Fibroblast of the aortic adventitia (primary cell): ENCODE measurements around the gene TMED10. TPM values are rescaled to one million over a fixed set of nuclear protein-coding genes. Genes with fewer than 3 reads are reported as not detected.
A peak's percentile ranks its signal among the peaks of the same experiment; 100 is the strongest.

Source experiments
- DNase-seq: peaks from one replicate; pipeline ENCODE4 v3.0.0-alpha.2; 2010; ENCODE audit warnings: low read depth
- H3K4me3 ChIP-seq: 2 replicates; pipeline ENCODE4 v1.5.1; 2011; ENCODE audit warnings: low read depth, mild to moderate bottlenecking, control low read depth, low read length, moderate library complexity
- CTCF ChIP-seq: IDR thresholded peaks from 2 replicates; pipeline ENCODE4 v1.5.1; 2011; ENCODE audit warnings: mild to moderate bottlenecking, low read length, control low read depth, inconsistent platforms; ENCODE audit not compliant: insufficient read depth
- small RNA-seq: library from RNA; depleted of rRNA; stranded (forward); fragments of <200 nt; gene quantifications from one replicate; pipeline ENCODE3, GENCODE V24; 2012
- total RNA-seq: library from RNA; depleted of rRNA; stranded (reverse); fragments of >200 nt; gene quantifications from 2 replicates; pipeline ENCODE4 v1.2.3, GENCODE V29; 2012; ENCODE audit warnings: low replicate concordance

TMED10 gene
- total RNA-seq, 1 donor, result 373 TPM

DNA sequence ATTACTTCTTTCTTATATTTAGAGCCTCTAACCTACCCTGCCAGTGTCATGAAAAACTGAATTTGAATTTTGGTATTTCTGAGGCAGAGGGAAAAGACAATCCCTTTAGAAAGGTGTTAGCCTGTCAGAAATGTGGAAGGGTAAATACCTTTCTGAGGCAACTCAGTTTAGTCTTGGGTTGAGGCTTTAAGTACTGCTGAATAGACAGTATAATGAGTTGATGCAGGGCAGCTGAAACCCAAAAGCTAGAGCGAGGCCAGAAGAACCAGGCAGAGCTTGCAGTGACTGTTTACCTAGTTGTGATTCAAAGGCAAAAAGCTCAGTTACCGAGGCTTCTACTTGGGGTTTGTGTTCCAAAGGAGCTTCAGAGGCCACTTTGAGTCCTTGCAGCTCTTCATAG, 88.3 kb downstream of the TMED10 start:
- TF ChIP-seq CTCF, result no peak
- no peak for DNase-seq
- no peak overlapping the region for H3K4me3 ChIP-seq

GRCh38 chr14:75084513-75084912, 91.9 kb downstream of the TMED10 start:
- H3K4me3 ChIP-seq, result no peak overlapping the region
- no peak for DNase-seq
- no peak for TF ChIP-seq CTCF

DNA sequence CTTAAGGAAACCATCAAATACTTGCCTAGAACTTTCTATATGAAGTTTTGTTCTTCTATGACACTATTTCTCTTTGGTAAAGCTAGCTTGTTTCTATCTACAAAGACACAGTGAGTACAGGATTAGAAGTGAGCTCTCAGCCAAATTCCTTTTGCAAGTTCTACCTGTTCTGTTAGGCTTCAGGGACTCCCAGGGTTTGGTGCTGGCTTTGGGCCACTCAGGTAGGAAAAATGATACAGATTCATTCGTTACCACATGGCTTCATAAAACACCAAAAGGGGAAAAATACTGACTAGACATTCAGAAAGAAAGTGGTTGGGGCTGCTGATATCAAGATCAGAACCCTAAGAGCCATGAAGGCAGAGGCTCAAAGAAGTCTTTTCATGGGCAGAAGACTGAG, 93.1 kb downstream of the TMED10 start:
- H3K4me3 ChIP-seq, result no peak overlapping the region
- DNase-seq, result no peak
- no peak for TF ChIP-seq CTCF

GRCh38 chr14:75081660-75082229, 94.7 kb downstream of the TMED10 start:
- peak; percentile 62 for DNase-seq
- no peak overlapping the region for H3K4me3 ChIP-seq
- no peak for TF ChIP-seq CTCF

Small RNA genes within 50 kb of the gene (small RNA-seq; reads per million reads assigned to genes)
- gene HIF1AP1 (not detected), gene RNU4ATAC14P (not detected)

Other genes with a start within 250 kb of the TMED10 start
- 0.36 and 2.1 TPM in 2 replicates for gene PGF, start 221.0 kb downstream of the TMED10 start, total RNA-seq
- 16.4 and 34.2 TPM in 2 replicates for gene EIF2B2, start 173.7 kb downstream of the TMED10 start, total RNA-seq
- gene MLH3, start 125.1 kb downstream of the TMED10 start, total RNA-seq, result 27.2 and 32.5 TPM in 2 replicates
- 18.3 TPM in 1 of 2 replicates, not detected in the other for gene ACYP1, start 112.6 kb downstream of the TMED10 start, total RNA-seq
- gene ZC2HC1C, start 107.0 kb downstream of the TMED10 start, total RNA-seq, result 0.90 and 1.6 TPM in 2 replicates
- 51.3 and 80.8 TPM in 2 replicates for gene NEK9, start 49.6 kb downstream of the TMED10 start, total RNA-seq
- gene FOS, start 102.2 kb upstream of the TMED10 start, total RNA-seq, result 1.4 and 26.2 TPM in 2 replicates